HG03521 (cell line): ENCODE data around the gene TGFB2.

Source experiments
- ATAC-seq: cut with Tn5 transposase; IDR thresholded peaks from one replicate; pipeline ENCODE4 v1.9.1; 2021; ENCODE audit warnings: mild to moderate bottlenecking, moderate library complexity; ENCODE audit not compliant: unreplicated experiment

The TGFB2 gene

DNA sequence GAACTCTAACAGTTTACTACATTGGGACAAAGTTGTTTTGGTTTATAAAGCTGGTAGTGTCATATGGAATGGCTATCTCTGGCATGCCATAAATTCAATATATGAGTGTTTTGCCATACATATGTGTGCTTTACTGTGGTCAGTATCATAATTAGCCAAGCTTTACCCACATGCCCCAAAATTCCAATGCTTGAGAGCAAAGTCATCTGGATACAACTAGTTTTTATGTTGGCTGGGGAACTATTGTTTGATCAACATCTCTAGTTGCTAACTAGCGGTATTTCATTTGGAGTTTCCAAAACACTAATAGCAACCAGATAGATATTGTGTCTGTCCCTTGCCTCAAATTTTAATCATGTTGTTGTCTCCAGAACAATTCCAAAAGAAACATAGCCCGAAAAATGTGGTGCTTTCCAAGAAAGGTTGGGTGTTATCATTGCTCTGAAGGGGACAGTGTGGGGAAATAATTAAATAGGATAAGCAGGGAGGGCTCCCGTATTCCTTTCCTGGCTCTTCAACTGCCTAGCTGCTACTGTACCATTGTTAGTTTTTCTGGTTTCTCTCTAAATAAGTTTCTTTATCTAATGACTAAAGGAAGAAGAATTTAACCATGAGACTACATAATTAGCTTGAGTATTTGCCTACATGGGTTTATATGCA, 136.1 kb downstream of the TGFB2 start:
- ATAC-seq: no peak

- ATAC-seq: no peak
These were observed 137.5 kb downstream of the TGFB2 start for GRCh38 chr1:218482683-218483082.

- ATAC-seq: no peak
These were observed 140.2 kb downstream of the TGFB2 start for GRCh38 chr1:218485241-218485928.

DNA sequence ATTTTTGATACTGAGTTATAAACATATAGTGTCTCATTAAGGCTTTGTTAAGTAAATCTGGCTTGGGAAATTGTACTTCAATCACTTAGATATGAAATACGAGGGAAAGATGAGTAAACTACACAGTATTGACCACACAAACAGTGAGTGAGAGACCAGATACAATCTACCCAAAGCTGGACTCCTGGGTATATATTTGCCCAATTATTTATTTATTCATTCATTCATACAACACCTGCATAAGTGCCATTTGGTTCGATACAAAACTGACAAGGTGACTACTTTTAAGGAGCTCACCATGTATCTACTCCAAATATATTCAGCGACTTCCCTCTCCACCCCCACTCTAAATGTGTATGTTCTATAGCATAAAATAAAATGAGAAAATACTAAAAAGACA, 143.4 kb downstream of the TGFB2 start:
- ATAC-seq: no peak

GRCh38 chr1:218488986-218489385, 143.8 kb downstream of the TGFB2 start:
- ATAC-seq: no peak

DNA sequence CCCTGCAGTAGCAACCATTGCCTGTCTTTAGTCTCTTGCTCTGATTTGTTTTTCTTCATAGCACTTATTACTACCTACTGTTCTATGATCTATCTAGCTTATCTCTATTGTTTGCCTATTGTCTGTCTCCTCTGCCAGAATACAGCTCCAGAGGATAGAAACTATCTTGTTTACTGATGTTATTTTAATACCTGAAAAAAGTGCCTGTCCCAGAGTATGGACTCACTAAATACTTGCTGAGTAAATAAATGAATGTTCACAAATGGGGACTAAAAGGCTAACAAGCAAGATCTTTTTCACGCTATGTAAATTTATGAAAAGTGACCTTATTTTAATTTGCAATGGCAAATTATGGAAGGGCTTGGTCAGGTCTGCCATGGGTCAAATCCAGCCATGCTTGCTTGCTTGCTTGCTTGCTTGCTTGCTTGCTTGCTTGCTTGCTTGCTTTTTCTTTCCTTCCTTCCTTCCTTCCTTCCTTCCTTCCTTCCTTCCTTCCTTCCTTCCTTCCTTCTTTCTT, 145.3 kb downstream of the TGFB2 start:
- ATAC-seq: no peak

- ATAC-seq: no peak
These were observed 147.7 kb downstream of the TGFB2 start for GRCh38 chr1:218492874-218493273.

GRCh38 chr1:218493986-218494385, 148.8 kb downstream of the TGFB2 start:
- no peak for ATAC-seq
